ENCODE data around the gene PRLR.

DNA sequence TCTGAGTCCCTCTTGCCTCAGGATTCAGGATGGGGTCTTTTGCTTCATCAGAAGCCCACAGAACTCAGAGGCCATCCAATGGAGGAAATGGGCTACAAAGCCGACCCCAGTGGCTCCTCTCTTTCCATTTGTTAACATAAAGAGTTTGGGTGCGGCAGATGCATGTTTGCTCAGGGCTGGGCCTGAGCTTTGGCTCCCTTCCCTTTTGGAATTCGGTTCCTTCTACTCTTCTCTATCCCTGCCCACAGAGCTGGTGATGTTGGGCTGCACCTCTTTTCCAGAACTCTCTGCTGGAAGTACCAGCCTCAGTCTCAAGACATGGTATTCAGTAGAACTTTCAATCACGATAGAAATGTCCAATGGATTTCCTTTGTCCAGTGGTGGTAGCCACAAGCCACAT is 115.6 kb downstream of the PRLR start:
- TF ChIP-seq, protein P1, sequence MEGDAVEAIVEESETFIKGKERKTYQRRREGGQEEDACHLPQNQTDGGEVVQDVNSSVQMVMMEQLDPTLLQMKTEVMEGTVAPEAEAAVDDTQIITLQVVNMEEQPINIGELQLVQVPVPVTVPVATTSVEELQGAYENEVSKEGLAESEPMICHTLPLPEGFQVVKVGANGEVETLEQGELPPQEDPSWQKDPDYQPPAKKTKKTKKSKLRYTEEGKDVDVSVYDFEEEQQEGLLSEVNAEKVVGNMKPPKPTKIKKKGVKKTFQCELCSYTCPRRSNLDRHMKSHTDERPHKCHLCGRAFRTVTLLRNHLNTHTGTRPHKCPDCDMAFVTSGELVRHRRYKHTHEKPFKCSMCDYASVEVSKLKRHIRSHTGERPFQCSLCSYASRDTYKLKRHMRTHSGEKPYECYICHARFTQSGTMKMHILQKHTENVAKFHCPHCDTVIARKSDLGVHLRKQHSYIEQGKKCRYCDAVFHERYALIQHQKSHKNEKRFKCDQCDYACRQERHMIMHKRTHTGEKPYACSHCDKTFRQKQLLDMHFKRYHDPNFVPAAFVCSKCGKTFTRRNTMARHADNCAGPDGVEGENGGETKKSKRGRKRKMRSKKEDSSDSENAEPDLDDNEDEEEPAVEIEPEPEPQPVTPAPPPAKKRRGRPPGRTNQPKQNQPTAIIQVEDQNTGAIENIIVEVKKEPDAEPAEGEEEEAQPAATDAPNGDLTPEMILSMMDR (IDR thresholded peaks at IDR 0.05; ENCODE audit: low read length) = no peak
- no peak for TF ChIP-seq EZH2 (optimal IDR thresholded peaks at IDR 0.05; ENCODE audit: low read depth, low read length)

All from MM.1S (cell line).